HL-60 (cell line): ENCODE measurements around the gene PCID2.
"Not testable (repeated sequence)": the region's sequence is repeated elsewhere in the genome, so short reads cannot be mapped to it uniquely, and the experiment has no call there.

ENCODE experiments used
- CTCF ChIP-seq: IDR thresholded peaks from one replicate; pipeline ENCODE4 v1.5.1; 2011; ENCODE audit warnings: low read length, control low read depth, inconsistent platforms; ENCODE audit not compliant: insufficient read depth
- POLR2AphosphoS5 ChIP-seq: IDR thresholded peaks from 2 replicates; pipeline ENCODE4 v1.6.1; 2012; ENCODE audit warnings: low read depth
- TF ChIP-seq, protein P1 (sequence below): IDR thresholded peaks from 2 replicates; pipeline ENCODE4 v1.6.1; 2012; ENCODE audit warnings: low read depth; ENCODE audit not compliant: insufficient replicate concordance

DNA sequence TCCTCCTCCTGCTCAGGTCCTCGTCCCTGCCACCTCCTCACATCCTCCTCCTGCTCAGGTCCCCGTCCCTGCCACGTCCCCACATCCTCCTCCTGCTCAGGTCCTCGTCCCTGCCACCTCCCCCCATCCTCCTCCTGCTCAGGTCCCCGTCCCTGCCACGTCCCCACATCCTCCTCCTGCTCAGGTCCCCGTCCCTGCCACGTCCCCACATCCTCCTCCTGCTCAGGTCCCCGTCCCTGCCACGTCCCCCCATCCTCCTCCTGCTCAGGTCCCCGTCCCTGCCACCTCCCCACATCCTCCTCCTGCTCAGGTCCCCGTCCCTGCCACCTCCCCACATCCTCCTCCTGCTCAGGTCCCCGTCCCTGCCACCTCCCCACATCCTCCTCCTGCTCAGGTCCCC, 46.5 kb downstream of the PCID2 start:
- not testable (repeated sequence) for TF ChIP-seq CTCF, POLR2AphosphoS5
- TF ChIP-seq, protein P1, sequence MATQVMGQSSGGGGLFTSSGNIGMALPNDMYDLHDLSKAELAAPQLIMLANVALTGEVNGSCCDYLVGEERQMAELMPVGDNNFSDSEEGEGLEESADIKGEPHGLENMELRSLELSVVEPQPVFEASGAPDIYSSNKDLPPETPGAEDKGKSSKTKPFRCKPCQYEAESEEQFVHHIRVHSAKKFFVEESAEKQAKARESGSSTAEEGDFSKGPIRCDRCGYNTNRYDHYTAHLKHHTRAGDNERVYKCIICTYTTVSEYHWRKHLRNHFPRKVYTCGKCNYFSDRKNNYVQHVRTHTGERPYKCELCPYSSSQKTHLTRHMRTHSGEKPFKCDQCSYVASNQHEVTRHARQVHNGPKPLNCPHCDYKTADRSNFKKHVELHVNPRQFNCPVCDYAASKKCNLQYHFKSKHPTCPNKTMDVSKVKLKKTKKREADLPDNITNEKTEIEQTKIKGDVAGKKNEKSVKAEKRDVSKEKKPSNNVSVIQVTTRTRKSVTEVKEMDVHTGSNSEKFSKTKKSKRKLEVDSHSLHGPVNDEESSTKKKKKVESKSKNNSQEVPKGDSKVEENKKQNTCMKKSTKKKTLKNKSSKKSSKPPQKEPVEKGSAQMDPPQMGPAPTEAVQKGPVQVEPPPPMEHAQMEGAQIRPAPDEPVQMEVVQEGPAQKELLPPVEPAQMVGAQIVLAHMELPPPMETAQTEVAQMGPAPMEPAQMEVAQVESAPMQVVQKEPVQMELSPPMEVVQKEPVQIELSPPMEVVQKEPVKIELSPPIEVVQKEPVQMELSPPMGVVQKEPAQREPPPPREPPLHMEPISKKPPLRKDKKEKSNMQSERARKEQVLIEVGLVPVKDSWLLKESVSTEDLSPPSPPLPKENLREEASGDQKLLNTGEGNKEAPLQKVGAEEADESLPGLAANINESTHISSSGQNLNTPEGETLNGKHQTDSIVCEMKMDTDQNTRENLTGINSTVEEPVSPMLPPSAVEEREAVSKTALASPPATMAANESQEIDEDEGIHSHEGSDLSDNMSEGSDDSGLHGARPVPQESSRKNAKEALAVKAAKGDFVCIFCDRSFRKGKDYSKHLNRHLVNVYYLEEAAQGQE = not testable (repeated sequence)
